Endodermal cell (in vitro differentiated cells): Measurements from ENCODE around the gene GRN. TPM values are rescaled to one million over a fixed set of nuclear protein-coding genes. Genes with fewer than 3 reads are reported as not detected.

ENCODE experiments used
- DNase-seq: peaks from one replicate; pipeline ENCODE4 v3.0.0-alpha.2; 2017
- H3K27ac ChIP-seq: 2 replicates; pipeline ENCODE4 v1.5.1; 2013; ENCODE audit warnings: mild to moderate bottlenecking, low read depth, low read length, moderate library complexity
- H3K27me3 ChIP-seq: 2 replicates; pipeline ENCODE4 v1.6.1; 2013; ENCODE audit warnings: mild to moderate bottlenecking, low read length, moderate library complexity; ENCODE audit not compliant: insufficient read depth, control insufficient read depth, poor library complexity, severe bottlenecking
- H3K36me3 ChIP-seq: 2 replicates; pipeline ENCODE4 v1.7.0; 2013; ENCODE audit warnings: mild to moderate bottlenecking, low read length, moderate library complexity; ENCODE audit not compliant: control insufficient read depth, insufficient read depth
- H3K4me1 ChIP-seq: one replicate; pipeline ENCODE4 v1.7.0; 2013; ENCODE audit warnings: low read length; ENCODE audit not compliant: control insufficient read depth, insufficient read depth
- H3K4me3 ChIP-seq: 2 replicates; pipeline ENCODE4 v1.5.1; 2013; ENCODE audit warnings: mild to moderate bottlenecking, low read length, moderate library complexity
- H3K9ac ChIP-seq: 2 replicates; pipeline ENCODE4 v1.6.1; 2013; ENCODE audit warnings: mild to moderate bottlenecking, low read length, moderate library complexity; ENCODE audit not compliant: poor library complexity, severe bottlenecking; ENCODE audit errors: extremely low read depth
- H3K9me3 ChIP-seq: 2 replicates; pipeline ENCODE4 v1.6.1; 2013; ENCODE audit warnings: mild to moderate bottlenecking, low read length, moderate library complexity; ENCODE audit not compliant: control insufficient read depth
- H3K27ac Mint-ChIP-seq: 2 replicates; pipeline ENCODE4 v1.8.0; 2020; ENCODE audit warnings: mixed read lengths
- H3K27me3 Mint-ChIP-seq: 2 replicates; pipeline ENCODE4 v1.8.0; 2021; ENCODE audit warnings: mild to moderate bottlenecking, mixed read lengths; ENCODE audit not compliant: insufficient read depth
- H3K36me3 Mint-ChIP-seq: 2 replicates; pipeline ENCODE4 v1.8.0; 2020; ENCODE audit warnings: low read depth, mixed read lengths
- H3K4me1 Mint-ChIP-seq: 2 replicates; pipeline ENCODE4 v1.8.0; 2020; ENCODE audit warnings: mixed read lengths
- H3K4me3 Mint-ChIP-seq: 2 replicates; pipeline ENCODE4 v1.8.0; 2020; ENCODE audit warnings: mild to moderate bottlenecking, moderate library complexity, mixed read lengths
- H3K9me3 Mint-ChIP-seq: 2 replicates; pipeline ENCODE4 v1.8.0; 2020; ENCODE audit warnings: mild to moderate bottlenecking, mixed read lengths
- CTCF ChIP-seq: fragments of 200-600 bp; sonication (generic); conservative IDR thresholded peaks from 2 replicates; pipeline ENCODE4 v1.5.0; 2021; ENCODE audit warnings: antibody characterized with exemption, mild to moderate bottlenecking
- WGBS, 2 experiments: methylation state at CpG; one replicate each; pipeline versions ENCODE4 v1.1.5 to v1.1.7; 2013; ENCODE audit warnings: missing lambda C conversion rate in 2 of 2, mixed read lengths in 1 of 2; ENCODE audit not compliant: insufficient coverage in 1 of 2, insufficient read length in 1 of 2; 5-methylcytosine and 5-hydroxymethylcytosine counted together
- total RNA-seq, 2 donors: library from RNA; stranded (reverse); fragmentation: NEBNext Ultra II Directional in 1 of 2; extraction: Animal tissue kit (Norgen Biotek cat#: 25700) in 1 of 2; gene quantifications; 2 replicates in 1 of 2; 3 replicates in 1 of 2; pipeline ENCODE4 v1.2.1, GENCODE V29; 2021

Gene GRN
- total RNA-seq, 2 donors from 2014 or later = 178 to 205 TPM

- 2 to 3% methylated on average over 28 to 38 of the region's 38 CpGs for WGBS, 2 experiments
- no peaks in the 10 kb centered on the region for H3K9me3 Mint-ChIP-seq
- Histone ChIP-seq H3K27ac (no peak overlapping the region), H3K9me3 (no peaks in the 10 kb centered on the region), H3K27me3 (no peaks in the 10 kb centered on the region), H3K9ac (peak overlapping the region; percentile 63), H3K4me3 (peak overlapping the region; percentile 91), H3K4me1 (no peaks in the 10 kb centered on the region), H3K36me3 (peaks cover 29% of the 10 kb centered on the region)
- peak overlapping the region; percentile 55 for H3K27ac Mint-ChIP-seq
- DNase-seq = no peak
- peaks cover 24% of the 10 kb centered on the region for H3K36me3 Mint-ChIP-seq
- H3K4me3 Mint-ChIP-seq = peak overlapping the region; percentile 78
- TF ChIP-seq CTCF = no peak
- no peaks in the 10 kb centered on the region for H3K4me1 Mint-ChIP-seq
- no peaks in the 10 kb centered on the region for H3K27me3 Mint-ChIP-seq
Observed at GRCh38 chr17:44324092-44324570, 21.0 kb upstream of the GRN start.

- Histone ChIP-seq H3K27me3 (no peaks in the 10 kb centered on the region), H3K9ac (peak within 1 kb of the TSS; percentile 63), H3K36me3 (peaks cover 25% of the 10 kb centered on the region), H3K4me1 (no peaks in the 10 kb centered on the region), H3K9me3 (no peaks in the 10 kb centered on the region), H3K4me3 (peak within 1 kb of the TSS; percentile 91), H3K27ac (no peak within 1 kb of the TSS)
- Mint-ChIP-seq H3K9me3 (no peaks in the 10 kb centered on the region), H3K4me1 (no peaks in the 10 kb centered on the region), H3K27ac (peak within 1 kb of the TSS; percentile 77), H3K4me3 (peak within 1 kb of the TSS; percentile 78), H3K27me3 (no peaks in the 10 kb centered on the region), H3K36me3 (peaks cover 19% of the 10 kb centered on the region)
- WGBS, 2 experiments = 0 to 1% methylated on average over 38 to 85 of the region's 85 CpGs
- no peak for TF ChIP-seq CTCF
- DNase-seq = peak; percentile 99
Observed at GRCh38 chr17:44324571-44325275, 20.4 kb upstream of the GRN start, which contains the start of gene SLC25A39. Gene SLC25A39, minus strand, starts transcription at chr17:44324823. Its CDS starts 1,261 bp downstream, at chr17:44323562.

- Mint-ChIP-seq H3K9me3 (no peaks in the 10 kb centered on the region), H3K4me3 (no peak overlapping the region), H3K4me1 (no peaks in the 10 kb centered on the region), H3K27ac (no peak overlapping the region), H3K27me3 (no peaks in the 10 kb centered on the region), H3K36me3 (peaks cover 9% of the 10 kb centered on the region)
- H3K9ac ChIP-seq = no peak overlapping the region
- TF ChIP-seq CTCF = no peak
- peak; percentile 100 for DNase-seq
- no peak overlapping the region for H3K4me3 ChIP-seq
- peaks cover 5% of the 10 kb centered on the region for H3K36me3 ChIP-seq
- H3K9me3 ChIP-seq = no peaks in the 10 kb centered on the region
- no peak overlapping the region for H3K27ac ChIP-seq
- 41 to 45% methylated on average over 21 to 31 of the region's 31 CpGs for WGBS, 2 experiments
- H3K4me1 ChIP-seq = no peaks in the 10 kb centered on the region
- H3K27me3 ChIP-seq = no peaks in the 10 kb centered on the region
Observed at GRCh38 chr17:44326861-44327444, 18.1 kb upstream of the GRN start.
